SK-N-SH (cell line): Measurements from ENCODE around the gene PALS1. TPM values are rescaled to one million over a fixed set of nuclear protein-coding genes. Genes with fewer than 3 reads are reported as not detected.

Experiments used
- CTCF ChIA-PET: fragments of 300-600, 350-600 bp; formaldehyde crosslinking; extraction: SDS; loops from one replicate; lab custom pipeline; 2021; lab: Yijun Ruan, JAX
- POLR2A ChIA-PET: fragments of 350-600 bp; sonication (Branson Sonifier 250); formaldehyde crosslinking; extraction: SDS; loops from one replicate; lab custom pipeline; 2020; ENCODE audit warnings: antibody characterized with exemption, inconsistent platforms; lab: Yijun Ruan, JAX
- DNase-seq: peaks from one replicate; pipeline ENCODE4 v3.0.0; 2012
- H2AFZ ChIP-seq: fragments of 200-600 bp; sonication (generic); 2 replicates; pipeline ENCODE4 v1.8.1; 2016; ENCODE audit warnings: antibody characterized with exemption, mild to moderate bottlenecking, low read depth
- H3F3A ChIP-seq: fragments of 200-600 bp; sonication (generic); replicated peaks from 2 replicates; pipeline ENCODE3; 2016; ENCODE audit warnings: antibody characterized with exemption, mild to moderate bottlenecking; ENCODE audit not compliant: insufficient read depth
- H3K27ac ChIP-seq, 2 experiments: fragments of 200-500 bp in 1 of 2; fragments of 200-600 bp in 1 of 2; sonication (Bioruptor generic) in 1 of 2; sonication (generic), shearing (Covaris generic) in 1 of 2; 2 replicates each; pipeline versions ENCODE4 v1.5.1 to v1.6.1; 2014 to 2016; ENCODE audit warnings: low read depth in 2 of 2, inconsistent platforms in 1 of 2, low read length in 1 of 2, mild to moderate bottlenecking in 1 of 2, mixed read lengths in 1 of 2
- H3K27me3 ChIP-seq: fragments of 200-600 bp; sonication (generic), shearing (Covaris generic); 2 replicates; pipeline ENCODE4 v1.6.1; 2016; ENCODE audit warnings: mixed run types; ENCODE audit not compliant: insufficient read depth
- H3K36me3 ChIP-seq, 2 experiments: fragments of 200-500 bp in 1 of 2; fragments of 200-600 bp in 1 of 2; sonication (Bioruptor generic) in 1 of 2; sonication (generic) in 1 of 2; replicated peaks in 1 of 2; 2 replicates each; pipeline versions ENCODE3 to v1.5.1; 2014 to 2016; ENCODE audit warnings: low read length in 1 of 2, mild to moderate bottlenecking in 1 of 2; ENCODE audit not compliant: insufficient read depth in 2 of 2, control insufficient read depth in 1 of 2
- H3K4me1 ChIP-seq, 2 experiments: fragments of 200-500 bp in 1 of 2; fragments of 200-600 bp in 1 of 2; sonication (Bioruptor generic) in 1 of 2; sonication (generic), shearing (Covaris generic) in 1 of 2; 2 replicates each; pipeline versions ENCODE4 v1.5.1 to v1.6.1; 2014 to 2016; ENCODE audit warnings: low read depth in 1 of 2, low read length in 1 of 2, mixed run types in 1 of 2; ENCODE audit not compliant: insufficient read depth in 2 of 2, control insufficient read depth in 1 of 2
- H3K4me2 ChIP-seq: fragments of 200-600 bp; sonication (generic), shearing (Covaris generic); 2 replicates; pipeline ENCODE4 v1.6.1; 2017; ENCODE audit warnings: mixed run types
- H3K4me3 ChIP-seq, 2 experiments: fragments of 200-500 bp in 1 of 2; fragments of 200-600 bp in 1 of 2; sonication (Bioruptor generic) in 1 of 2; sonication (generic), shearing (Covaris generic) in 1 of 2; 2 replicates each; pipeline versions ENCODE4 v1.5.1 to v1.8.1; 2014 to 2016; ENCODE audit warnings: low read depth in 2 of 2, inconsistent platforms in 1 of 2, low read length in 1 of 2, mild to moderate bottlenecking in 1 of 2, mixed read lengths in 1 of 2, moderate library complexity in 1 of 2
- H3K79me2 ChIP-seq: fragments of 200-600 bp; sonication (generic); 2 replicates; pipeline ENCODE4 v1.8.1; 2017; ENCODE audit warnings: mild to moderate bottlenecking; ENCODE audit not compliant: insufficient read depth
- H3K9ac ChIP-seq: fragments of 200-600 bp; sonication (generic); 2 replicates; pipeline ENCODE4 v1.6.1; 2017; ENCODE audit warnings: mixed run types
- H3K9me2 ChIP-seq: fragments of 200-600 bp; sonication (generic); 2 replicates; pipeline ENCODE4 v1.6.1; 2017; ENCODE audit warnings: mixed run types
- H3K9me3 ChIP-seq: fragments of 200-600 bp; sonication (generic); 2 replicates; pipeline ENCODE4 v1.6.1; 2017; ENCODE audit warnings: mixed run types, mild to moderate bottlenecking, moderate library complexity
- H4K20me1 ChIP-seq: fragments of 200-600 bp; sonication (generic); 2 replicates; pipeline ENCODE4 v1.6.1; 2017; ENCODE audit warnings: mild to moderate bottlenecking, mixed run types; ENCODE audit not compliant: insufficient read depth
- CHD2 ChIP-seq: fragments of 150-350 bp; IDR thresholded peaks from 2 replicates; pipeline ENCODE4 v1.6.1; 2018; ENCODE audit warnings: low read length; ENCODE audit not compliant: partially characterized antibody
- ELF1 ChIP-seq: IDR thresholded peaks from 2 replicates; pipeline ENCODE4 v1.4.0; 2012
- EP300 ChIP-seq, 2 experiments: IDR thresholded peaks; 2 replicates each; pipeline versions ENCODE4 v1.4.0 to v1.6.1; 2012; ENCODE audit warnings: borderline replicate concordance in 1 of 2, low read depth in 1 of 2, low read length in 1 of 2
- EZH2phosphoT487 ChIP-seq: fragments of 200-600 bp; sonication (generic); IDR thresholded peaks from 2 replicates; pipeline ENCODE4 v1.6.1; 2017; ENCODE audit warnings: low read depth, mixed run types, mild to moderate bottlenecking, antibody characterized with exemption, moderate library complexity, borderline replicate concordance
- FOSL2 ChIP-seq: IDR thresholded peaks from 2 replicates; pipeline ENCODE4 v1.4.0; 2012; ENCODE audit warnings: low read depth, mild to moderate bottlenecking, moderate library complexity, borderline replicate concordance
- GATA2 ChIP-seq: sonication (generic); formaldehyde crosslinking; IDR thresholded peaks from 2 replicates; pipeline ENCODE4 v1.5.0; 2020; ENCODE audit warnings: mild to moderate bottlenecking, missing genetic modification reagents
- IRF3 ChIP-seq: fragments of 150-350 bp; IDR thresholded peaks from 2 replicates; pipeline ENCODE4 v1.6.1; 2016; ENCODE audit warnings: mild to moderate bottlenecking, low read depth, low read length
- JUND ChIP-seq: IDR thresholded peaks from 2 replicates; pipeline ENCODE4 v1.4.0; 2012
- MAX ChIP-seq: IDR thresholded peaks from 2 replicates; pipeline ENCODE4 v1.4.0; 2012; ENCODE audit warnings: low read depth
- NFIC ChIP-seq: IDR thresholded peaks from 2 replicates; pipeline ENCODE4 v1.4.0; 2012; ENCODE audit warnings: borderline replicate concordance
- NRF1 ChIP-seq: IDR thresholded peaks from 2 replicates; pipeline ENCODE4 v1.6.1; 2012; ENCODE audit warnings: low read depth, mild to moderate bottlenecking, low read length
- PBX3 ChIP-seq: IDR thresholded peaks from 2 replicates; pipeline ENCODE4; 2012
- POLR2AphosphoS5 ChIP-seq: IDR thresholded peaks from 2 replicates; pipeline ENCODE4 v1.6.1; 2012; ENCODE audit warnings: low read depth, low read length
- RAD21 ChIP-seq: IDR thresholded peaks from 2 replicates; pipeline ENCODE4 v1.6.1; 2012; ENCODE audit warnings: mild to moderate bottlenecking, low read length
- RCOR1 ChIP-seq: fragments of 150-350 bp; IDR thresholded peaks from 2 replicates; pipeline ENCODE4 v1.6.1; 2017; ENCODE audit warnings: antibody characterized with exemption, low read length
- RFX5 ChIP-seq: IDR thresholded peaks from 2 replicates; pipeline ENCODE4 v1.6.1; 2012; ENCODE audit warnings: mild to moderate bottlenecking, improper control_type of control experiment, low read length
- RXRA ChIP-seq: IDR thresholded peaks from 2 replicates; pipeline ENCODE4 v1.4.0; 2012; ENCODE audit warnings: low read depth, mild to moderate bottlenecking, borderline replicate concordance
- TAF1 ChIP-seq: IDR thresholded peaks from 2 replicates; pipeline ENCODE4 v1.6.1; 2012; ENCODE audit warnings: low read depth, mild to moderate bottlenecking, low read length, moderate library complexity, borderline replicate concordance
- TCF12 ChIP-seq: IDR thresholded peaks from 2 replicates; pipeline ENCODE4 v1.4.0; 2012
- USF2 ChIP-seq: fragments of 150-350 bp; IDR thresholded peaks from 2 replicates; pipeline ENCODE4 v1.6.1; 2017; ENCODE audit warnings: antibody characterized with exemption, low read length, low read depth, borderline replicate concordance
- YY1 ChIP-seq: IDR thresholded peaks from 2 replicates; pipeline ENCODE4 v1.4.0; 2012; ENCODE audit warnings: low read depth, mild to moderate bottlenecking
- ZBTB33 ChIP-seq: IDR thresholded peaks from 2 replicates; pipeline ENCODE4 v1.4.0; 2012; ENCODE audit warnings: low read depth, borderline replicate concordance
- WGBS: methylation state at CpG from one replicate; pipeline ENCODE4 v1.1.6; 2017; ENCODE audit warnings: low lambda C conversion rate; 5-methylcytosine and 5-hydroxymethylcytosine counted together
- polyA plus RNA-seq, 3 experiments: library from polyadenylated mRNA; depleted of rRNA; stranded (reverse); fragments of >200 nt; gene quantifications; 2 replicates each; pipeline ENCODE4 v1.2.3, GENCODE V29; 2012

PALS1 gene
- polyA plus RNA-seq, 1 of the 3 experiments (the other 2 are of a cell fraction) = 8.0 TPM

- Histone ChIP-seq H3F3A (peaks cover 21% of the 10 kb centered on the region), H3K36me3 (peaks cover 0 to 5% of the 10 kb centered on the region in 2 experiments), H2AFZ (no peak overlapping the region), H3K79me2 (peaks cover 95% of the 10 kb centered on the region), H3K4me3 (no peak overlapping the region), H3K4me1 (peaks cover 2 to 7% of the 10 kb centered on the region in 2 experiments; a peak in 2 of 4 replicates), H3K9me3 (no peaks in the 10 kb centered on the region), H3K27ac (no peak overlapping the region), H3K4me2 (no peak overlapping the region), H4K20me1 (peaks cover 55% of the 10 kb centered on the region), H3K9me2 (no peaks in the 10 kb centered on the region)
- CTCF ChIA-PET = no interaction called here
- TF ChIP-seq ELF1 = no peak
- TF ChIP-seq JUND = no peak
- no peak for TF ChIP-seq TCF12
- no peak for TF ChIP-seq FOSL2
- no peak for TF ChIP-seq CHD2
- no peak for TF ChIP-seq NFIC
- TF ChIP-seq EP300 (IDR thresholded peaks at IDR 0.05; ENCODE audit: borderline replicate concordance in 1 of 2, low read depth in 1 of 2, low read length in 1 of 2) = no peak
- TF ChIP-seq RXRA = no peak
- no peak for TF ChIP-seq RCOR1
- TF ChIP-seq PBX3 = no peak
- no peak for TF ChIP-seq RFX5
- TF ChIP-seq, all 33 proteins: peak for 0
- Histone ChIP-seq H3K27me3 (no peaks in the 10 kb centered on the region), H3K9ac (no peak overlapping the region)
- POLR2A ChIA-PET = no interaction called here
- WGBS = 90% methylated on average over 3 of the region's 3 CpGs
- DNase-seq = no peak
These were observed 16.7 kb downstream of the PALS1 start for GRCh38 chr14:67257906-67258305.

GRCh38 chr14:67260965-67261364, 19.7 kb downstream of the PALS1 start:
- no peak overlapping the region for H3K4me3 ChIP-seq
- peaks cover 26% of the 10 kb centered on the region for H3F3A ChIP-seq
- no peaks in the 10 kb centered on the region for H3K27me3 ChIP-seq
- no peak overlapping the region for H3K4me2 ChIP-seq
- H2AFZ ChIP-seq = no peak overlapping the region
- no peaks in the 10 kb centered on the region for H3K9me3 ChIP-seq
- no peak for TF ChIP-seq NRF1
- TF ChIP-seq GATA2 = no peak
- no peak for TF ChIP-seq POLR2AphosphoS5
- TF ChIP-seq TAF1 = no peak
- TF ChIP-seq MAX = no peak
- no peak for TF ChIP-seq EZH2phosphoT487
- TF ChIP-seq IRF3 = no peak
- no peak for TF ChIP-seq JUND
- no peak for TF ChIP-seq USF2
- TF ChIP-seq ELF1 = no peak
- TF ChIP-seq RAD21 = no peak
- TF ChIP-seq ZBTB33 = no peak
- no peak for TF ChIP-seq YY1
- TF ChIP-seq TCF12 = no peak
- WGBS = 91% methylated on average over 1 of the region's 1 CpG
- no peak overlapping the region for H3K9ac ChIP-seq
- no peak for DNase-seq
- CTCF ChIA-PET = interaction anchor here (1.3 kb wide), 2 partner anchors 25 to 95 kb away, joined by 3 read pairs; no protein-coding TSS in a partner anchor
- H3K9me2 ChIP-seq = no peaks in the 10 kb centered on the region
- H3K4me1 ChIP-seq = peaks cover 0 to 12% of the 10 kb centered on the region in 2 experiments; a peak in 1 of 4 replicates
- H3K36me3 ChIP-seq = peaks cover 0 to 5% of the 10 kb centered on the region in 2 experiments
- peaks cover 61% of the 10 kb centered on the region for H4K20me1 ChIP-seq
- peaks cover 95% of the 10 kb centered on the region for H3K79me2 ChIP-seq
- POLR2A ChIA-PET = no interaction called here
- H3K27ac ChIP-seq = no peak overlapping the region
